HG02943 (cell line): ENCODE measurements around the gene MAGI2.
"Not testable (repeated sequence)": the region's sequence is repeated elsewhere in the genome, so short reads cannot be mapped to it uniquely, and the experiment has no call there.

Experiments
- ATAC-seq: cut with Tn5 transposase; IDR thresholded peaks from one replicate; pipeline ENCODE4 v1.9.1; 2021; ENCODE audit warnings: mild to moderate bottlenecking, low read depth, moderate library complexity; ENCODE audit not compliant: unreplicated experiment

The MAGI2 gene

DNA sequence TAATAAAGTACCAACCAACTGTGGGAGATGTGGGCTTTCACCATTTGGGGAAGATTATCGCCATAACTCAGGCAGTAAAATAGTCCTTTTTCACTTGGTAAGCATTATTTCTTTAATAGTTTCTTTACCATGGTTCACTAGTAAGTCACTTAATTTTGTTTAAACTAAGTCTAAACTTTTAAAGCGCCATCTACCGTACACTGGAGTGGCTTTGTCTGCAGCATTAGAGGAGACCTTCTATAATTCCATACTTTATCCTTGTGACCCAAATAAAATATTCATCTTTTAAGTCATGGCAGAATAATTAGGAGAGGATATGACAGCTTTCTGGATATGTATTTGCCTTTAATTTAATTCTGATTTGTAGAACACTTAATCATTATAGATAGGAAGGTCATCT is 468.0 kb downstream of the MAGI2 start:
- ATAC-seq: no peak

GRCh38 chr7:78983483-78983882 is 470.0 kb downstream of the MAGI2 start:
- ATAC-seq: no peak

DNA sequence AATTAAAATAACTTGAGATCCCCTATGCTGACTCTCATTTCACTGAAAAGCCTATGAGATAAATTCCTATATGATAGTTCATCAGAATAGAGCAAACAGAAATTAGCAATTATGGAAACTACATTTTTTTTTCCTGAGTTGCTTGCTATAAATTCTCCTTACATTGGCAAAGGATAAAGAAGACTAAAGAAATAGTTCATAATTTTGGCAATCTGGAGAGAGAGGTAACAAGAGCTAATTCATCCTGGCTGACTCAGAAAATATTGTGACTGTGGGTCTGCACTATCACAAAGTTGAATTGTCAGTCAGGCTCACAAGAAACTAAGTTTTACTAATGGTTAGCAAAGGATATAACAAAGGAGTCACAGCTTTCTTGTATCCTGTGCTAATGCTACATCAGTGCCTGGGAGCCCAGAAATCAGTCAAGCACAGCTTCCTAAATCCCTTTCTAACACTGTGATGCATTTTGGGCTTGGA is 483.0 kb downstream of the MAGI2 start:
- no peak for ATAC-seq

DNA sequence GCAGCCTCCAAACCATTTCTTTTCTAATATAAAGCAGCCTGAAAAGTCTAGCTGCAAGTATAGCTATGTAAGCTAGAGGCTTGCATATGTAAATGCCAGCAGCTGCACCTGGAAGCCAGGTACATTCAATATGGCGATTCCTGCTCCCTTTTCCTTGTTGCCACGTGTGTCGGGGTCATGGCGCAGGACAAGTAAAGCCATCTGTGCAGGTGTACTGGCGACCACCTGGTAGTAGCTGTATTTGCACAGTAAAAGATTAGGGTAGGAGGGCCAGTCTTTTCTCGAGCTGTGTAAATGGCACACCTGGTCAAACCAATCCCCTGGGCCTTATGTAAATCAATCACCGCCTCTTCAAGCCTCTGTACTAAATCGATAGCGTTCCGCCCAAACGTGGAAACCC is 484.5 kb downstream of the MAGI2 start:
- no peak for ATAC-seq

GRCh38 chr7:78967561-78967960 is 485.9 kb downstream of the MAGI2 start:
- ATAC-seq: not testable (repeated sequence)

GRCh38 chr7:78967046-78967445 is 486.4 kb downstream of the MAGI2 start:
- no peak for ATAC-seq

GRCh38 chr7:78959477-78959876 is 494.0 kb downstream of the MAGI2 start:
- ATAC-seq: no peak

DNA sequence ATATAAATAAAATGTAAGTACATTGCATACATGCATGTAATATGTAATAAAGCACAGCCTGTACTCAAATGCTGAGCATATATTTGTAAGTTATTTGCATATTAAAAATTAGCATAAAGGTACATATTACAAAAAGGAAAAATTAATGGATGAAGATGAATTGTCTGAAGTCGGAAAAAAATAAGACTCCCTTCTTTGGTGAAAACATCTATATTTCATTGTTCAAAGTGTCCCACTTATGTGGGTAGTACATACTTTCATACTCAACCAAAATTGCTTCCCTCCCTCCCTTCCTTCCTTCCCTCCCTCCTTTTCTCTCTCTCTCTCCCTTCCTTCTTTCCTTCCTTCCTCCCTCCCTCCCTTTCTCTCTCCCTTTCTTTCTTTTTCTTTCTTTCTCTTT is 498.1 kb downstream of the MAGI2 start:
- ATAC-seq: no peak

DNA sequence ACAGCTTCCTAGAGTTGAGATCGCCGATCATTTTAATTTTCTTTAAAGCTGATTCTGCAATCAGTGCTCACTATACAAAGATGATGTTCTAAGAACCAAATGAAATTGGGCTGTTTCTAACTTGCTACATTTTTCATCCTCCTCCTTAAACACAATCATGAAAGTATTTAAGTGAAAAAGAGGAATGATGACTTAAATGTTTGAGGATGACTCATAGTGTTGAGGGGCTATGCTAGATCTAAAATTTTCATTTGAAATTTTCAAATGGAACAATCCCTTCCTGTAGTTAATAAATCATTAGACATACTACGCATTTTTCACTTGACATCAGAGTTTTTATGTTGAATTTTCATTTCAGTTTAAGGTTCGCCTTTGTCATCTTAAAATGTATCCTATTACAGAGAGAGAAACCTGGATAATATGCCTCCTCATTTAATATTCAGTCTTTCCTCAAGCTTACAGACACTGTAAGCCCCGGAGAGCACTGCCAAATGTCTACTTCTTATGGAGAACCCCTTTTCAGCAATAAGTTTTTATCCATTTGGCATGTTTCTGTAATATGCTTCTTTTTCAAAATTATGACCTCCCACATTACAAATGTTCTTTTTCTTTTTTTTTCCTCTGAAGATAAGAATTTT is 499.6 kb downstream of the MAGI2 start:
- ATAC-seq: no peak

DNA sequence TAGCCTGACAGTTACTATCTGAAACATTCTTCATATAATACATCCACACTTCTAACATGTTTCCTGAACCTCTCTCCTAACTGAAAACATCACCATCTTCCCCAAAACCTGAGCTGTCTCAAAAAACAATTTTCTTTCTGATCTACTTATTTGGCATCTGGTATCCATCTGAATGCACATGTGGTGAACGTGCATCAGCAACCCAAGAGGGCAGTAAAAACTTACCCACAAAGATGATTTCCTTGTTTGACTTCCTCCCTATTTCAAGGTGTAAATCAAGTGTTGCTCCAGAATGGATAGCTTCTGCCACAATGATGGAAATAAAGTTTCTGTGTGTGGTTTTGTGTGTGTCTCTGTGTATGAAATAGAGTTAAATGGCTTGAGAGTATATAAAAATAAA is 500.4 kb downstream of the MAGI2 start:
- no peak for ATAC-seq

DNA sequence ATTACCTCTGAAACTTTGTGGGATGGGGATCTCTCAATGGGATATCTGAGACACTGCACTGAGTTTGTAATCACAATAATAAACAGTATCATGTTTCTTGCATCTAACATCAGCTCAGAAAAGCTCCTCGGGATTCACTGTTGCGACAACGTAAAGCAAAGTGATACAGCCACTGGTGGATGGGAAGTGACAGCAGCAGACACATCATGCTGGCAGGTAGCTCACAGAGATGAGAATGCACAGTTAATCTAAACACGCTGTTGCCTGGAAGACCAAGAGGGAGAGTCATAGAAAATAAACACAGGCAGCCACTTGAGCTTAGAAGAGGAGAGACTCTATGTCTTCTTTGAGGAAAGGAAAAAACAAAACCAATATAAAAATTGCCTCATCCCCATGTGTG is 513.8 kb downstream of the MAGI2 start:
- no peak for ATAC-seq

DNA sequence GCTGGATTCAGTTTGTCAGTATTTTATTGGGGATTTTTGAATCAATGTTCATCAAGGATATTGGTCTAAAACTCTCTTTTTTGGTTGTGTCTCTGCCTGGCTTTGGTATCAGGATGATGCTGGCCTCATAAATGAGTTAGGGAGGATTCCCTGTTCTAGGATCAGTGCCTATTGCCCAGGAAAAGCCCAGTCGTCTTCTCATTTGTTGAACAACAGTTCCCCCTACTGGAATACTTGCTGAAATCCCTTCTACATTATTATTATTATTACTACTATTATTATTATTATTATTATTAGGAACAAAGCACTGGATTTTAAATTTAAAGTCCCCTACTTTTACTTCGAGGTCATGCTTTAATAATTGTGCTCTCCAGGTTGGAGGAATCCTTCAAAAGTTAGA is 528.9 kb downstream of the MAGI2 start:
- ATAC-seq: no peak

DNA sequence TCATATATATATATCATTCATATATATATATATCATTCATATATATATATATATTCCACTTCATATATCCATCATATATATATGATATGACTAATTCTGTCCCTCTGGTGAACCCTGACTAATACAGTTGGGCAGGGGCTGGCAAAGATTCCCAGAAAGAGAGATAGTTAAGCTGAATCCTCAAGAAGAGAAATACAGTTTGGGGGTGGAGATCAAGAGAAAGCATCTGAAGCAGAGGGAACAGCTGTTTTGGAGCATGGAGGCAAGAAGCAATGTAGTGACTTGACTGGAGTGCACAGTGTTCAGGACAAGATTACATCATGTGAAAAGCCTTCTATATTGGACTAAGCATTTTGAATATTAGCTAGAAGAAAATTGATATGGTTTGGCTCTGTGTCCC is 540.7 kb downstream of the MAGI2 start:
- ATAC-seq: no peak

- no peak for ATAC-seq
These were observed 546.7 kb downstream of the MAGI2 start for GRCh38 chr7:78906735-78907134.

GRCh38 chr7:78905436-78905835 is 548.0 kb downstream of the MAGI2 start:
- no peak for ATAC-seq

- no peak for ATAC-seq
These were observed 548.5 kb downstream of the MAGI2 start for GRCh38 chr7:78904983-78905382.

DNA sequence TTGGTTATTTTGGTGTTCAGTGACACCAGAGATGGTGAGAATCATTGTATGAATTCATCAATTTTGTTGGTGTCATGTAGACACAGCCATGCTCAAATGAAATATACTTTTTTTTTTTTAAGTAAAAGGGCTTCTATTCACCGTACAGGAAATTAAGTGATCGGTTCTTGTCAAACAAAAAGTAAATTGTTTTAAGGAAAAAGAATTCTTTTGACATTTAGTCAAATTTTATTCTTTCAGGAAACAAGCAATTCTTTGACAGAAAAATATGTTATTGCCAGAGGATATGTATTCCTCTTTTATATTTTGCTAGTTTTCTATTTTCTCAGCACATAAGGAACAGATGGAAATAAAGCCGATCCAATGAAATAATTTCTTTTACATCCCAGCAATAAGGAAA is 551.9 kb downstream of the MAGI2 start:
- no peak for ATAC-seq

DNA sequence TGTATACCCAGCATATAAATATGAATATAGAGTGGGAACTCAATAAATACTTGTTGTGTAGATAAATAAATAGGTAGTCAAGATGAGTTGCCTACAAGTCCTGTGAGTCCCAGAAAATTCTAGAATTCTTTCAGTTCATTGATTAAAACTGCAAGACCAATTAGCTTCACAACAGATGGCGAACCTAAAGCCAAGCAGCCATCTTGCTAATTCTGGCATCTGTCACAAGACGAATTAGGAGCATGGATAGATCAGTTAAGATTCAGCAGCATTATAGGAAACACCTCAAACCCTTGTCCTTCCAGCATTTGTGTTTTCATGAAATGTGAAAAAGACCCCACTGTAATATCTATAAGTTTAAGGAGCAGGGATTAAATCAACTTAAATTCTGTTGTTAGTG is 552.7 kb downstream of the MAGI2 start:
- no peak for ATAC-seq

DNA sequence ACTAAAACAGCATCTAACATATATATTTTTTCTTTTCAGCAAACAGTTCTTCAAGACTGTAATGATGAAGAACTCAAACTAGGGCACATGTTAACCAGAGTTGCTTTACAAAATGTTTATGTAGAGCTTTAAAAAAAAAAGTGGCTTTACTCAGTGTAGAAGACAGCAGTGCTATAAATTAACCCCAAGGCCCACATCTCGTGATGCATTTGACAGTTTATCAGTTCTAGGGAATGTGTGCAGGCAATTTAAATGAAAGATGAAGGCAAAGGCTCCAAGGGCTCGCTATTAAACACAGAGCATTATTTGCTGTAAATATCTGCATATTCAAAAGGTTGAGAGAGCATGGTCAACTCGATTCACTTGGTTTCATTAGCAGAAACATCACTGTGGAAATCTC is 558.1 kb downstream of the MAGI2 start:
- no peak for ATAC-seq

GRCh38 chr7:78879206-78879605 is 574.3 kb downstream of the MAGI2 start:
- ATAC-seq: no peak

GRCh38 chr7:78873117-78873516 is 580.4 kb downstream of the MAGI2 start:
- ATAC-seq: no peak

GRCh38 chr7:78864339-78864738 is 589.1 kb downstream of the MAGI2 start:
- no peak for ATAC-seq

- no peak for ATAC-seq
These were observed 590.2 kb downstream of the MAGI2 start for GRCh38 chr7:78863281-78863680.
